Vagina (tissue), 2 donors: ENCODE results near the gene ZNF850. TPM values are rescaled to one million over a fixed set of nuclear protein-coding genes. Genes with fewer than 3 reads are reported as not detected.

Experiments
- DNase-seq, 2 donors: peaks; one replicate each; pipeline ENCODE4 v3.0.0-alpha.2; 2017; ENCODE audit errors: extremely low spot score in 2 of 2
- H3K27ac ChIP-seq: fragments of 200-600 bp; sonication (generic); one replicate; pipeline ENCODE4 v1.5.1; 2019
- H3K27me3 ChIP-seq: fragments of 200-600 bp; sonication (generic); one replicate; pipeline ENCODE4 v1.5.1; 2019
- H3K36me3 ChIP-seq, 2 donors: fragments of 200-600 bp; sonication (generic); one replicate each; pipeline ENCODE4 v1.5.1; 2017 to 2019
- H3K4me1 ChIP-seq: fragments of 200-600 bp; sonication (generic); one replicate; pipeline ENCODE4 v1.5.1; 2019
- H3K4me3 ChIP-seq, 2 donors: fragments of 200-600 bp; sonication (generic); 1 replicate in 1 of 2; 2 replicates in 1 of 2; pipeline ENCODE4 v1.5.1; 2016 to 2019
- H3K9me3 ChIP-seq: fragments of 200-600 bp; sonication (generic); one replicate; pipeline ENCODE4 v1.5.1; 2019
- CTCF ChIP-seq, 3 experiments: fragments of 450-650 bp in 2 of 3; fragments of 200-600 bp in 1 of 3; sonication (generic) in 1 of 3; IDR thresholded peaks; one replicate each; pipeline ENCODE4 v1.5.1; 2017 to 2019; ENCODE audit warnings: antibody characterized with exemption in 3 of 3, mild to moderate bottlenecking in 2 of 3, moderate library complexity in 2 of 3
- POLR2A ChIP-seq, 2 donors: fragments of 450-650 bp; IDR thresholded peaks; one replicate each; pipeline ENCODE4 v1.6.1; 2017; ENCODE audit warnings: antibody characterized with exemption in 2 of 2, mild to moderate bottlenecking in 2 of 2, moderate library complexity in 2 of 2
- POLR2AphosphoS5 ChIP-seq, 2 donors: sonication (generic); formaldehyde crosslinking; IDR thresholded peaks; one replicate each; pipeline ENCODE4 v1.9.0; 2017; ENCODE audit warnings: antibody characterized with exemption in 2 of 2, mild to moderate bottlenecking in 2 of 2, low read depth in 1 of 2; ENCODE audit not compliant: insufficient read depth in 1 of 2
- intact Hi-C: fragments of 100-400 bp; cut with DNase I; formaldehyde crosslinking; loops from one replicate; pipeline ENCODE4 v1.15.1; 2023
- total RNA-seq: library from RNA; depleted of rRNA; stranded (reverse); fragments of >200 nt; gene quantifications from one replicate; pipeline ENCODE4 v1.2.3, GENCODE V29; 2016

Gene ZNF850
- total RNA-seq, 1 donor from 2014 or later: 2.2 TPM

- no peak overlapping the region for H3K4me3 ChIP-seq
- peaks cover 0 to 35% of the 10 kb centered on the region in 2 donors for H3K36me3 ChIP-seq
- H3K27me3 ChIP-seq: no peaks in the 10 kb centered on the region
- no peak overlapping the region for H3K27ac ChIP-seq
- peaks cover 29% of the 10 kb centered on the region for H3K9me3 ChIP-seq
- no peak for TF ChIP-seq POLR2A (IDR thresholded peaks at IDR 0.05)
- TF ChIP-seq CTCF (IDR thresholded peaks at IDR 0.05): no peak
- TF ChIP-seq POLR2AphosphoS5 (IDR thresholded peaks at IDR 0.05; ENCODE audit: insufficient read depth in 1 of 2, low read depth in 1 of 2): no peak
- no peak for DNase-seq
- H3K4me1 ChIP-seq: no peaks in the 10 kb centered on the region
- intact Hi-C loops: no loop called here
Measured at GRCh38 chr19:36679455-36679854, 93.2 kb downstream of the ZNF850 start.

GRCh38 chr19:36674201-36674600 lies 98.4 kb downstream of the ZNF850 start:
- no peak for DNase-seq
- TF ChIP-seq POLR2A (IDR thresholded peaks at IDR 0.05) (no peak), CTCF (IDR thresholded peaks at IDR 0.05) (no peak), POLR2AphosphoS5 (IDR thresholded peaks at IDR 0.05; ENCODE audit: insufficient read depth in 1 of 2, low read depth in 1 of 2) (no peak)
- H3K9me3 ChIP-seq: peaks cover 48% of the 10 kb centered on the region
- peaks cover 0 to 47% of the 10 kb centered on the region in 2 donors for H3K36me3 ChIP-seq
- H3K27ac ChIP-seq: no peak overlapping the region
- H3K4me3 ChIP-seq: no peak overlapping the region
- H3K4me1 ChIP-seq: no peaks in the 10 kb centered on the region
- intact Hi-C loops: no loop called here
- H3K27me3 ChIP-seq: no peaks in the 10 kb centered on the region

GRCh38 chr19:36672368-36672767 lies 100.2 kb downstream of the ZNF850 start:
- H3K27me3 ChIP-seq: no peaks in the 10 kb centered on the region
- TF ChIP-seq POLR2A (IDR thresholded peaks at IDR 0.05) (no peak), CTCF (IDR thresholded peaks at IDR 0.05) (no peak), POLR2AphosphoS5 (IDR thresholded peaks at IDR 0.05; ENCODE audit: insufficient read depth in 1 of 2, low read depth in 1 of 2) (no peak)
- DNase-seq: no peak
- H3K4me3 ChIP-seq: no peak overlapping the region
- peaks cover 38% of the 10 kb centered on the region for H3K9me3 ChIP-seq
- H3K4me1 ChIP-seq: peaks cover 9% of the 10 kb centered on the region
- intact Hi-C loops: no loop called here
- H3K36me3 ChIP-seq: peaks cover 0 to 34% of the 10 kb centered on the region in 2 donors
- H3K27ac ChIP-seq: no peak overlapping the region

GRCh38 chr19:36668646-36669045 lies 104.0 kb downstream of the ZNF850 start:
- Histone ChIP-seq H3K27me3 (no peaks in the 10 kb centered on the region), H3K4me3 (no peak overlapping the region), H3K4me1 (peaks cover 16% of the 10 kb centered on the region), H3K27ac (no peak overlapping the region), H3K36me3 (peaks cover 0 to 35% of the 10 kb centered on the region in 2 donors), H3K9me3 (peaks cover 30% of the 10 kb centered on the region)
- DNase-seq: no peak
- TF ChIP-seq POLR2A (IDR thresholded peaks at IDR 0.05): no peak
- TF ChIP-seq POLR2AphosphoS5 (IDR thresholded peaks at IDR 0.05; ENCODE audit: insufficient read depth in 1 of 2, low read depth in 1 of 2): no peak
- no peak for TF ChIP-seq CTCF (IDR thresholded peaks at IDR 0.05)
- intact Hi-C loops: no loop called here

- no peak for TF ChIP-seq POLR2A (IDR thresholded peaks at IDR 0.05)
- no peak for TF ChIP-seq POLR2AphosphoS5 (IDR thresholded peaks at IDR 0.05; ENCODE audit: insufficient read depth in 1 of 2, low read depth in 1 of 2)
- TF ChIP-seq CTCF (IDR thresholded peaks at IDR 0.05): no peak
- no peaks in the 10 kb centered on the region for H3K27me3 ChIP-seq
- no peak overlapping the region for H3K27ac ChIP-seq
- peaks cover 19% of the 10 kb centered on the region for H3K9me3 ChIP-seq
- intact Hi-C loops: no loop called here
- peaks cover 0 to 40% of the 10 kb centered on the region in 2 donors for H3K36me3 ChIP-seq
- H3K4me3 ChIP-seq: peak overlapping the region; percentile 65 to 83
- peaks cover 16% of the 10 kb centered on the region for H3K4me1 ChIP-seq
- DNase-seq: no peak
Measured at GRCh38 chr19:36665832-36666231, 106.8 kb downstream of the ZNF850 start.

Other genes starting within 250 kb of the ZNF850 start
- gene ZNF260, start 244.5 kb downstream of the ZNF850 start, total RNA-seq: 6.4 TPM
- gene ZNF529, start 199.5 kb downstream of the ZNF850 start, total RNA-seq: 6.4 TPM
- gene ZNF382, start 167.5 kb downstream of the ZNF850 start, total RNA-seq: 3.7 TPM
- gene ZNF461, start 106.0 kb downstream of the ZNF850 start, total RNA-seq: 8.8 TPM
- 8.3 TPM for gene ZNF567, start 85.2 kb downstream of the ZNF850 start, total RNA-seq
- 2.5 TPM for gene ZNF790, start 65.6 kb upstream of the ZNF850 start, total RNA-seq
- 6.9 TPM for gene ZNF345, start 78.1 kb upstream of the ZNF850 start, total RNA-seq
- 2.0 TPM for gene ZNF829, start 143.5 kb upstream of the ZNF850 start, total RNA-seq
- gene ZNF568, start 143.5 kb upstream of the ZNF850 start, total RNA-seq: 4.4 TPM